GM18861 (cell line): Measurements from ENCODE around the gene COX10.

Source experiments
- ATAC-seq: cut with Tn5 transposase; IDR thresholded peaks from one replicate; pipeline ENCODE4 v1.9.1; 2021; ENCODE audit not compliant: unreplicated experiment

Gene COX10

GRCh38 chr17:14068542-14069250 is 608 bp upstream of the COX10 start:
- no peak for ATAC-seq

GRCh38 chr17:14070344-14070984 is 1.2 kb downstream of the COX10 start:
- ATAC-seq, result no peak

GRCh38 chr17:14072881-14073280 is 3.6 kb downstream of the COX10 start:
- ATAC-seq, result no peak

GRCh38 chr17:14078027-14078426 is 8.7 kb downstream of the COX10 start:
- ATAC-seq, result no peak

GRCh38 chr17:14080847-14081251 is 11.5 kb downstream of the COX10 start:
- ATAC-seq, result no peak

GRCh38 chr17:14082848-14083247 is 13.5 kb downstream of the COX10 start:
- no peak for ATAC-seq

- ATAC-seq, result no peak
Measured at GRCh38 chr17:14084955-14085354, 15.7 kb downstream of the COX10 start.

- no peak for ATAC-seq
Measured at GRCh38 chr17:14086189-14086588, 16.9 kb downstream of the COX10 start.

GRCh38 chr17:14089179-14089578 is 19.9 kb downstream of the COX10 start:
- ATAC-seq, result no peak

- ATAC-seq, result no peak
Measured at GRCh38 chr17:14091367-14091766, 22.1 kb downstream of the COX10 start.

- ATAC-seq, result no peak
Measured at GRCh38 chr17:14092808-14093207, 23.5 kb downstream of the COX10 start.

- no peak for ATAC-seq
Measured at GRCh38 chr17:14094676-14095601, 25.6 kb downstream of the COX10 start.

GRCh38 chr17:14095631-14096030 is 26.3 kb downstream of the COX10 start:
- ATAC-seq, result no peak

- ATAC-seq, result no peak
Measured at GRCh38 chr17:14098246-14098645, 28.9 kb downstream of the COX10 start.

GRCh38 chr17:14101976-14102375 is 32.7 kb downstream of the COX10 start:
- no peak for ATAC-seq

- no peak for ATAC-seq
Measured at GRCh38 chr17:14103836-14104235, 34.5 kb downstream of the COX10 start.

GRCh38 chr17:14104734-14105133 is 35.4 kb downstream of the COX10 start:
- ATAC-seq, result no peak

GRCh38 chr17:14107889-14108288 is 38.6 kb downstream of the COX10 start:
- no peak for ATAC-seq

GRCh38 chr17:14112407-14112806 is 43.1 kb downstream of the COX10 start:
- ATAC-seq, result no peak

GRCh38 chr17:14113137-14113536 is 43.8 kb downstream of the COX10 start:
- no peak for ATAC-seq

- no peak for ATAC-seq
Measured at GRCh38 chr17:14116263-14117024, 47.1 kb downstream of the COX10 start.
